Activated CD8-positive, alpha-beta memory T cell treated with anti-CD3 and anti-CD28 coated beads for 4 hours (primary cell): ENCODE data around the gene CEMP1.
A peak's percentile ranks its signal among the peaks of the same experiment; 100 is the strongest.

Source experiments
- DNase-seq, 2 donors: peaks; one replicate each; pipeline ENCODE4 v3.0.0-alpha.2; 2020; ENCODE audit warnings: low read depth in 2 of 2

Gene CEMP1

DNA sequence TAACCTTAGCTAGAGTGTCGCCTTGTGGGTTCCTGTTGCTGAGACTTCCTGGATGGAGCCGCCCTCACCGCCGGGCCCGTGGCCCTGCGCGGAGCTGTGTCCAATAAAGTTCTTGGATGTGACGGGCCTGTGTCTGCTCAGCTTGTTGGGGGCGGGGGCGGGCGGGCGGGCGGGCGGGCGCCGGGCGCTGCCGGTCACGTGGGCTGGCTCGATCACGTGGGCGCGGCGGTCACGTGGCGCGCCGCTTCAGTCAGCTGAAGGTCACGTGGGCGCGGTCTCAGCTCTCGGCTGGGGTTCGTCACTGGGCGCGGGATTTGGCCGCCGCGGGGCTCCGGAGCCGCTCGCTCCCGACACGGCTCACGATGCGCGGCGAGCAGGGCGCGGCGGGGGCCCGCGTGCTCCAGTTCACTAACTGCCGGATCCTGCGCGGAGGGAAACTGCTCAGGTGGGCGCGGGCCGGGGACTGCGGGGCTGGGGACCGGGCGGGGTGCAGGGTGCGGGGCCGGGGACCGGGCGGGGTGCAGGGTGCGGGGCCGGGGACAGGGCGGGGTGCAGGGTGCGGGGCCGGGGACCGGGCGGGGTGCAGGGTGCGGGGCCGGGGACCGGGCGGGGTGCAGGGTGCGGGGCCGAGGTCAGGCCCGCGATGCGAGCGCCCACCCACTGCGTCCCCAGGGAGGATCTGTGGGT, 11.0 kb downstream of the CEMP1 start, which contains the start of gene AMDHD2:
TSS of gene AMDHD2 (plus strand) at position 275 of the 687 bp plus-strand sequence. CDS start at position 363, 88 bp downstream.
- DNase-seq, result peak; percentile 77 to 81

DNA sequence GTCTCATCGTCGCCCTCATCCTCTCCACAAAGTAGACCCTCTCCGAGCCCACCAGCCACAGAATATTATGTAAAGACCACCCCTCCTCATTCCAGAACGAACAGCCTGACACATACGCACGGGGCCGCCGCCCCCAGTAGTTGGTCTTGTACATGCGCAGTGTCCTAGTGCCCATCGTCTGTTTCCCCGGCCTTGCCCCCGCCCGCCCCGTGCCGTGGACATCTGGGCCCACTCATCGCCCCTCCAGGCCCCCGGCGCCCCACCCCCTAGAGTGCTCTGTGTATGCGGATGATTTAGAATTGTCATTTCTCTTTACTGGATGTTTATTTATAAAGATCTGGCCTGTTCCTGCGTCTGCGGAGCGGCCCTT, 11.5 kb downstream of the CEMP1 start:
- DNase-seq, result no peak

GRCh38 chr16:2518823-2519710, 12.1 kb downstream of the CEMP1 start:
- DNase-seq, result no peak

DNA sequence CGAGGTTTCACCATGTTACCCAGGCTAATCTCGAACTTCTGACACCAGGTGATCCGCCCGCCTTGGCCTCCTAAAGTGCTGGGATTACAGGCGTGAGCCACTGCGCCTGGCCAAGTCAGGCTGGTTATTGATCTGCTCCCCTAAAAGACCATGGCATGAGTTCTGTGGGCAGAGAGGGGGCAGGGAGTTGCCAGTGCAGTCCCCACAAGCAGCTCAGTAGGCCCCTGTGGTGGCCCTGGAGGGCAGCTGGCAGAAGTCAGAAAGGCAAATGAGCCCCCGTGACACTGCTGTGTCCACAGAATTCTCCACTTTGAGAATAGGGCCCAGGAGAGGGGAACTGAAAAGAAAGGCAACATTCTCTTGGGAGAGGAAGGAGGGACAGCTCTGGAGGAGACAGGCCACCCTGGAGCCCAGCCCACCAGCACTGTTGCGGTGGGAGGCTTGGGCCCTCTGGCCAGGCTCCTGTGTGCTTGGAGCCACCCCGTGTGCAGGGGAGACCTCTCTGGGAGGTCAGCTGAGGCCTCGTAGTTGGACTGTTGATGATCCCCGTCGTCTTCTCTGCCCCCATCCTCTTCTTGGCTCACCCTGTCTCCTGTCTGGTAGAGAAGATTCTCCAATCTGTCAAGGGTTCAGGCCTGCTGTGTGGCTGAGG, 13.1 kb downstream of the CEMP1 start:
- DNase-seq, result no peak

DNA sequence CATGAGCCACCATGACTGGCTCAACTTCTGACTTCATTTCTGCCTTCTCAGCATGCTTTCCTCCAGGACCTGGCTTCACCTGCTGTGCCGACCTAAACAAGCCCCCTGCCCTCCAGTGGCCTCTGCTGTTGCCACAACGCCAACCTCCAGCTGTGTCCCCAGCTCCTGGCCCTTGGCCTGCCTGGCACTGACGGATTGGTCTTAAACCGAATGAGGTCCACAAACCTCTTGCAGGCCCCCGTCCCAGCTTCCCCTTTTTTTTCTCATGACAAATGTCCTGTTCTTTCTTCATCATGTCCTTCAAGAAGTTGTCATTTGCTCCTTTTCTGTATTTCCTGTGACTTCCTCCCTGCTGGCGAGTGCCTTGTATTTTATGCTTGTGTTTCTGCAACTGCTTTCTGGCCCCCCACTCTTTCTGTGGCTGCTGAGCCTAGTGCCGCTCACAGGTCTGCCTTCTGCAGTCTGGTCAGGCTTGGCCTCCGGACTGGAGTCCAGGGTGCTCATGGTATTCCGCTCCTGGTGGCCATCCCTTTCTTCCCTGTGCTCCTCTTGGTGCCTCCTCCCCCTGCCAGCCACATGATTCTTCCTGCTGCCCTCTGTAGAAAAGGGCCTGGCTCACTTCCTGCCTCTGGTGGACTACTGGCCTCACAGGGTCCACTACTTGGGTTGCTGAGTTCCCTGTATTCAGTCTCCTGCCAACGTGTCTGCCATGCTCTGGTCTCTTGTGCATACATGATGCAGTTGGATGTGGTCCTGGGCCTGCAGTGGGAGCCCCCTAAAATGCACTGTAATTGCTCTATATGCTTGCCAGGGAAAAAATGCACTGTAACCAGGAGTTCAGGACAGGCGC, 14.6 kb downstream of the CEMP1 start:
- no peak for DNase-seq

DNA sequence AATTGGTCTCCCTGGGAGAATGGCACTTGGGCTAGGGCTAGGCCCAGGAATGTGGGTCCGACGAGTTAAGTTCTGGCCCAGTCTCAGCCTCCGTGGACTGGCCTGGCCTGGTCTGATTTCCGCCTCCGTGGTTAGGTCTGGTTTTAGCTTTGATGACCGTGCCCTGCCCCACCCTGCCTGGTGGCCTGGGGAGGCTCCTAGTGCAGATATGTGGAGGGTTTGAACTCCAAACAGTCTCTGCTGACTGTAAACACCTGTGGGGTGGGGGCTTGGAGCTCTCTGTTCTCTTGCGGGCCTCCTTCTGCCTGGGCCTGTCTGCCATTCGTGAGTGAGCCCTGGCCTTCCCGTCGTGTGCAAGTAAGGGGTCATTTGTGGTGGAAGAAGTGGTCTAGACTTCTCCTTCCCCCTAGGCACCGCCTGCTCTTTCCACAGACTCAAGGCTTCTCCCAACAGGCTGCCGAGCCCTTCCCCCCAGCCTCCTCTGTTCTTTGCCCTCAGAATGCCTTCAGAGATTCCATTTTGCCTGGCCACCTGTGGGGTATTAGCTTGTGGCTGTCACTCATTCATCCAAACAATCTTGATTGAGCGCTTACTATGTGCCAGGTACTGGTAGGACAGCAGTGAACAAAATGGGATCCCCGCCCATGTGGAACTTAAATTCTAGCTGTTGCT, 15.9 kb downstream of the CEMP1 start:
- no peak for DNase-seq

GRCh38 chr16:2514333-2515179, 16.7 kb downstream of the CEMP1 start:
- no peak for DNase-seq

DNA sequence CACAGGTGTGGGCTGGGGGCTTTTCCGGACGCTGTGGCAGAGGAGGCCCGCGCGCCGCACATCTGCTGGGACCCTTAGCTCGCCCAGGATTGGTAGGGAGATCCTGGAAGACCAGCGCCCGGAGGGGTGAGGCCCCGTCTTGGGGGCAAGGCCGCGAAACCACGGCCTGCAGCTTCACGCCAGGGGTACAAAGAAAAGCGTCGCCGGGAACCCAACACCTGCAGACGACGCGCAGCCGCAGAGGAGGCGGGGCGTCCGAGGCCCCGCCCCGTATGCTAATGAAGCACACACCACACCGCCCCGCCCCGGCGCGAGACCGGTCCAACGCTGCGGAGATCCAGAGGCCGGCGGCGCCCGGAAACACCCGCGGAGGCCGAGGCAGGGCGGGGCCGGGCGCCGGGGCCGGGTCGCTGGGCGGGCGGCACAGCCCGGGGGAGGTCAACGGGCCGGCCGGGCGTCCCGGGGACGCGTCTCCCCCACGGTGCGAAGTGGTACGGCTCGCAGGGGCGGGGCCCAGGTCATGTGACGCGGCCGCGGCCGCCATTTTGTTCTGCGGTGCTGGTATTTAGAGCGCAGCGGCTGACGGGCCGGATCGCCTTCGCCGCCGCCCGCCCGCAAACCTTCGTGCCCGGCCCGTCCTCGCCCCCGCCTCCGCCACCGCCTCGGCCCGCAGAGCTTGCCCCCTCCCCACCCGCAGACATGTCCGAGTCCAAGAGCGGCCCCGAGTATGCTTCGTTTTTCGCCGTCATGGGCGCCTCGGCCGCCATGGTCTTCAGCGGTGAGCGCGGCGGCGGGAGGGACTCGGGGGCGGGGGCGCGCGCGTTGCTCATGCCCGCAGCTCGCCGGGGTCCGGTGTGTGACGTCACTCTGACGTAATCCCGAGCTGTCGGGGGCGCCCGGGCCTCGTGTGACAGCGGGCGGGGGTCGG, 17.5 kb downstream of the CEMP1 start, which contains the start of gene ATP6V0C:
TSS of gene ATP6V0C (plus strand) at position 548 of the 928 bp plus-strand sequence. CDS start at position 700, 152 bp downstream.
- peak; percentile 81 to 82 for DNase-seq

GRCh38 chr16:2512735-2513404, 18.3 kb downstream of the CEMP1 start:
- no peak for DNase-seq

GRCh38 chr16:2511996-2512734, 19.0 kb downstream of the CEMP1 start:
- no peak for DNase-seq

- DNase-seq, result no peak
Measured at GRCh38 chr16:2511128-2511800, 19.9 kb downstream of the CEMP1 start.

DNA sequence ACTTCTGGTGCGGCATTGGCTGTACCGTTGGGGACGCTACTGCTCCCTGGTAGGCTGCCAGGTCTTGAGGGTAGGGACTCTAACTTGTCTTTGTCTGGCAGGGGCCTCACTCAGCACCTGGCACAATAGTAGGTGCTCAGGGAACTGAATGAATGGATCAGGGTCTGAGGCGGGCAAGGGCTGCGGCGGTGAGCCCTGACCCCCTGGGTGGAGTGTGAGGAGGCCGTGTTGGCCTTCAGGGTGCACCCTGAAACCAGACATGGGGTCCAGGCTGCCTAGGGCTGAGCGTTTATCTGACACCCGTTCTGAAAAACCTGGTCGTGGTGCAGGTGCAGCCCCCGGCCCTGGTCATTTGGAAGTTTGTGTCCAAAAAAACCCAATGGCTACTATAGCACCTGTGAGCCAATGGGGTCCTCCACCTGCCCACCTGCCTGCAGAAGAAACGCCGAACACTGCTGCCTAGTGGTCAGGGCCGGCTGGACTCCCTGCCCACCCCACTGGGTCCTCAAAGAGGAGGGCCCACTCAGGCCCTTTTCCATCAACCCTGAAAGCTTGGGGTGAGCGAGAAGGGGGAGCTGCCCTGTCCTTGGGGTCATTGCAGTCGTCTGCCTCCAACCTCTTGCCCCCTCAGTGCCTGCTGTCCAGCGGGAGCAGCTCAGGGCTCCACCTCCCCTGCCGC, 22.3 kb downstream of the CEMP1 start:
- no peak for DNase-seq

DNA sequence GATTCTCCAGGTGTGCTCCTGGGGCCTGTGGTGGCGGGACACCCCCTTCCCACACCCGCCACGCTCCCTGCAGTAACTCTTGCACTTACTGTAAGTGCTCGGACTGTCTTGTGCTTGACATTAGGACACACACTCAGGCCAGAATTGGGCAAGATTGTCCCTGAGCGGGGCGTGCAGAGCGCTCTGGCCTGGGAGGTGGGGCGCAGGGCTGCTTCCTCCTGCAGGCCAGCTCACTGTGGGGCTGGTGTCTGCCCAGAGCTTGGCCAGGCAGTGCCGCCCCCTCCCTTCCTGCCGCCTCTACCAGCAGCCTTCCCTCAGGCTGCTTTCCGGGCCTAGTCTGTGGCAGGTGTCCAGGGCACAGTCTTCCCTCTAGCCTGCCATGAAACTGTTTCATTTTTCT, 23.5 kb downstream of the CEMP1 start:
- no peak for DNase-seq

DNA sequence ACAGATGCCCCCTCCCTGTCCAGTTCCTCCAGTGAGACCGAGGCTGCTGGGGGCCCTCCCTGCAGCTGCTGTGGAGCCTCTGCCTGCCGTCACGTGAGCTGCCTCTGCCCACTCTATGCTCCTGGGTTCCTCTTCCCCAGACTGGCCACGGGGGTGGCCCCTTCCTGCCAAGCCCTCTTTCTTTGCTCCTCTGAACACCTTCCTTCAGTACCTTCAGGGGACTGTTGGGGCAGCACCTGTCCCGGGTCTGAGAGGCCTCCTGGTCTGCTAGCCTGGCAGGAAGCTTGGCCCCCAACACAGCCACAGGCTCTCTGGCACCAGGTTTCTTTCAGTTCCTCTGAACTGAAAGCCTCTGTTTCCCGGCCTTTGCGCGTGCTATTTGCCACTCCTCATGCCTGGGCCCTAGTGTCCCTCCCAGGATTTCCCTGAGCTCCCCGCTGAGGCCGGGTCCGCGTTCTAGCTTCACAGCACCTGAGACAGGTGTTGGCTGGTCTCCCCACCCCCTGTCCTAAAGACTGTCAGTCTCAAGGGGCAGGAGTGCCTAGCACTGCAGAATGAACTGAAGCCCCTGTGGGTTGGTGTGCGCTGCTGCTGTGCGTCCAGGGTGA, 24.1 kb downstream of the CEMP1 start:
- no peak for DNase-seq

DNA sequence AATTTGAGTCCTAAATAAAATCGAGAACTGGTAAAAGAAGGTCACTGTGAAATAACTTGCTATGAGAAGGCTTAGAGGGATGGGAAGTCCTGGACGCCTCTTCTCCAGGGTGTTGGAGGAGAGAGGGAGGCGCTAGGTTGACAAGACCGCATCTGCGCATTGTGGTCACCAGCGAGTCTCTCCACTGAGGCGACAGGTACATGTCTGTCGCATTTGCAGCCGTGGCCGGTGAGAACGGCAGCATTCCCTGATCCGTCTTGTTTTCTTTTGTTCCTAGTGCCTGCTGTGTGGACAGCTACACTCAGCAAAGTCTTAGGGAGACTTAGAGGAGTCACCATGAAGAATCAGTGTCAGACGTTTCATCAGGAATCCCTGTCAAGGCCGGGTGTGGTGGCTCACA, 25.5 kb downstream of the CEMP1 start:
- DNase-seq, result no peak
